HCT116 (cell line): ENCODE data around the gene FRK. TPM values are rescaled to one million over a fixed set of nuclear protein-coding genes. Genes with fewer than 3 reads are reported as not detected.

ENCODE experiments used
- ATAC-seq: fragments of 200-7000 bp; cut with Tn5 transposase; 2 replicates; pipeline ENCODE4 v1.9.1; 2020; ENCODE audit warnings: mild to moderate bottlenecking, moderate library complexity
- BruUV-seq: library from RNA; stranded (reverse); fragments of 400-500 nt; replicated peaks from 2 replicates; lab custom pipeline; 2021; lab: Mats Ljungman, UMichigan
- CTCF ChIA-PET: fragments of 300-600 bp; sonication (Branson Sonifier 250); formaldehyde crosslinking; loops from one replicate; lab custom pipeline; 2021; ENCODE audit warnings: antibody characterized with exemption; lab: Charles Lee
- POLR2A ChIA-PET: fragments of 300-600, 350-600 bp; sonication (Branson Sonifier 250); formaldehyde crosslinking; loops from one replicate; lab custom pipeline; 2021; ENCODE audit warnings: antibody characterized with exemption; lab: Charles Lee
- RAD21 ChIA-PET, 2 experiments: fragments of 300-600 bp; sonication (Branson Sonifier 250); formaldehyde crosslinking; loops; one replicate each; lab custom pipeline; 2023; ENCODE audit warnings: low total read pairs in 2 of 2; ENCODE audit not compliant: uncharacterized antibody in 2 of 2, unreplicated experiment in 2 of 2, low non-redundant PET in 1 of 2; lab: Charles Lee
- DNase-seq: peaks from one replicate; pipeline ENCODE4 v3.0.0-alpha.2; 2010; ENCODE audit warnings: low read depth, low spot score
- H2AFZ ChIP-seq: fragments of 200-600 bp; shearing (Covaris generic), sonication (generic); 2 replicates; pipeline ENCODE4 v1.6.1; 2017; ENCODE audit warnings: low read depth, mixed run types, mixed read lengths, antibody characterized with exemption, low read length; ENCODE audit not compliant: poor library complexity, severe bottlenecking
- H3K27ac ChIP-seq: 2 replicates; pipeline ENCODE4 v1.5.1; 2012; ENCODE audit warnings: low read depth, low read length
- H3K27me3 ChIP-seq: fragments of 200-600 bp; sonication (generic); 2 replicates; pipeline ENCODE4 v1.6.1; 2016; ENCODE audit warnings: mixed run types, low read length, mixed read lengths; ENCODE audit not compliant: insufficient read depth
- H3K36me3 ChIP-seq, 2 experiments: fragments of 200-500 bp in 1 of 2; fragments of 200-600 bp in 1 of 2; sonication (Bioruptor generic) in 1 of 2; sonication (generic) in 1 of 2; 2 replicates each; pipeline versions ENCODE4 v1.5.1 to v1.6.1; 2014 to 2016; ENCODE audit warnings: low read length in 2 of 2, inconsistent platforms in 1 of 2, mixed read lengths in 1 of 2, mixed run types in 1 of 2; ENCODE audit not compliant: insufficient read depth in 2 of 2, control insufficient read depth in 1 of 2
- H3K4me1 ChIP-seq, 2 experiments: fragments of 200-600 bp in 1 of 2; sonication (generic) in 1 of 2; 2 replicates each; pipeline versions ENCODE4 v1.5.1 to v1.6.1; 2012 to 2017; ENCODE audit warnings: low read length in 2 of 2, inconsistent platforms in 1 of 2, mild to moderate bottlenecking in 1 of 2, mixed read lengths in 1 of 2, mixed run types in 1 of 2, moderate library complexity in 1 of 2; ENCODE audit not compliant: insufficient read depth in 2 of 2, control insufficient read depth in 1 of 2
- H3K4me2 ChIP-seq: fragments of 200-600 bp; sonication (generic); 2 replicates; pipeline ENCODE4 v1.6.1; 2017; ENCODE audit warnings: mixed run types, low read length, mixed read lengths
- H3K4me3 ChIP-seq, 2 experiments: fragments of 200-600 bp in 1 of 2; sonication (generic) in 1 of 2; replicated peaks in 1 of 2; 2 replicates each; pipeline ENCODE4 v1.5.1; 2011 to 2016; ENCODE audit warnings: low read length in 2 of 2, control low read depth in 1 of 2, low read depth in 1 of 2, mild to moderate bottlenecking in 1 of 2, mixed read lengths in 1 of 2, mixed run types in 1 of 2
- H3K79me2 ChIP-seq: fragments of 200-600 bp; sonication (generic); 2 replicates; pipeline ENCODE4 v1.6.1; 2017; ENCODE audit warnings: mild to moderate bottlenecking, mixed run types, low read length, moderate library complexity, mixed read lengths; ENCODE audit not compliant: insufficient read depth
- H3K9ac ChIP-seq: fragments of 200-600 bp; sonication (generic); 2 replicates; pipeline ENCODE4 v1.6.1; 2016; ENCODE audit warnings: low read length, mixed read lengths
- H3K9me2 ChIP-seq: fragments of 200-600 bp; sonication (generic), shearing (Covaris generic); 2 replicates; pipeline ENCODE4 v1.6.1; 2017; ENCODE audit warnings: mixed run types, mild to moderate bottlenecking, moderate library complexity; ENCODE audit not compliant: insufficient read depth
- H3K9me3 ChIP-seq, 2 experiments: fragments of 200-500 bp in 1 of 2; fragments of 200-600 bp in 1 of 2; sonication (Bioruptor generic) in 1 of 2; sonication (generic) in 1 of 2; 2 replicates each; pipeline ENCODE4 v1.6.1; 2014 to 2017; ENCODE audit warnings: low read length in 2 of 2, mixed read lengths in 2 of 2, inconsistent platforms in 1 of 2, low read depth in 1 of 2, mild to moderate bottlenecking in 1 of 2, mixed run types in 1 of 2, moderate library complexity in 1 of 2; ENCODE audit not compliant: control insufficient read depth in 1 of 2, insufficient read depth in 1 of 2
- H4K20me1 ChIP-seq: fragments of 200-600 bp; sonication (generic), shearing (Covaris generic); 2 replicates; pipeline ENCODE4 v1.6.1; 2017; ENCODE audit warnings: mixed run types, mild to moderate bottlenecking, moderate library complexity; ENCODE audit not compliant: insufficient read depth
- CBX3 ChIP-seq: IDR thresholded peaks from 2 replicates; pipeline ENCODE4 v1.6.1; 2012; ENCODE audit warnings: low read depth
- CEBPB ChIP-seq: IDR thresholded peaks from 2 replicates; pipeline ENCODE4 v1.6.1; 2012; ENCODE audit warnings: low read depth
- EZH2 ChIP-seq: fragments of 200-600 bp; sonication (generic); IDR thresholded peaks from 2 replicates; pipeline ENCODE4 v1.6.1; 2017; ENCODE audit warnings: antibody characterized with exemption, mixed run types
- EZH2phosphoT487 ChIP-seq: fragments of 200-600 bp; IDR thresholded peaks from 2 replicates; pipeline ENCODE4 v1.6.1; 2018; ENCODE audit warnings: antibody characterized with exemption, borderline replicate concordance
- FOSL1 ChIP-seq: IDR thresholded peaks from 2 replicates; pipeline ENCODE4 v1.6.1; 2012; ENCODE audit warnings: low read depth
- JUND ChIP-seq: IDR thresholded peaks from 2 replicates; pipeline ENCODE4 v1.6.1; 2012
- RAD21 ChIP-seq: IDR thresholded peaks from 2 replicates; pipeline ENCODE4 v1.6.1; 2012; ENCODE audit warnings: low read depth, mild to moderate bottlenecking
- SRF ChIP-seq: IDR thresholded peaks from 2 replicates; pipeline ENCODE4 v1.6.1; 2012; ENCODE audit warnings: low read depth
- ZBTB33 ChIP-seq: IDR thresholded peaks from 2 replicates; pipeline ENCODE4 v1.6.1; 2011; ENCODE audit warnings: mild to moderate bottlenecking, low read length, moderate library complexity; ENCODE audit not compliant: insufficient replicate concordance; ENCODE audit errors: extremely low read depth
- ZFX ChIP-seq: fragments of 450-650 bp; IDR thresholded peaks from 2 replicates; pipeline ENCODE4 v1.6.1; 2017
- intact Hi-C: fragments of 100-400 bp; cut with micrococcal nuclease; formaldehyde crosslinking; loops from 2 replicates; pipeline ENCODE4 v1.10.0; 2022
- total RNA-seq: library from RNA; stranded (reverse); gene quantifications from one replicate; pipeline ENCODE4 v1.2.1, GENCODE V29; 2021; ENCODE audit not compliant: unreplicated experiment

FRK gene
- total RNA-seq, 1 experiment from 2014 or later = 3.7 TPM

GRCh38 chr6:116033687-116034303, 26.9 kb downstream of the FRK start:
- H3K9me2 ChIP-seq = no peaks in the 10 kb centered on the region
- H3K9ac ChIP-seq = no peak overlapping the region
- RAD21 ChIA-PET = no interaction called here
- no peaks in the 10 kb centered on the region for H3K27me3 ChIP-seq
- POLR2A ChIA-PET = no interaction called here
- ATAC-seq (no peak), DNase-seq (no peak)
- no peaks in the 10 kb centered on the region for H3K36me3 ChIP-seq
- no TSS peak for BruUV-seq
- no peak overlapping the region for H3K27ac ChIP-seq
- H2AFZ ChIP-seq = no peak overlapping the region
- no peak overlapping the region for H3K4me3 ChIP-seq
- H3K4me2 ChIP-seq = no peak overlapping the region
- CTCF ChIA-PET = no interaction called here
- intact Hi-C loops = no loop called here
- H3K79me2 ChIP-seq = no peaks in the 10 kb centered on the region
- H3K9me3 ChIP-seq = no peaks in the 10 kb centered on the region
- no peaks in the 10 kb centered on the region for H4K20me1 ChIP-seq
- TF ChIP-seq ZFX = no peak
- no peak for TF ChIP-seq RAD21
- no peak for TF ChIP-seq EZH2phosphoT487
- TF ChIP-seq EZH2 = no peak
- no peak for TF ChIP-seq CBX3
- no peak for TF ChIP-seq ZBTB33
- no peak for TF ChIP-seq FOSL1
- TF ChIP-seq JUND = no peak
- TF ChIP-seq SRF = no peak
- TF ChIP-seq CEBPB = no peak
- no peaks in the 10 kb centered on the region for H3K4me1 ChIP-seq
